ENCODE data around the gene CXCL1.

Gene CXCL1

DNA sequence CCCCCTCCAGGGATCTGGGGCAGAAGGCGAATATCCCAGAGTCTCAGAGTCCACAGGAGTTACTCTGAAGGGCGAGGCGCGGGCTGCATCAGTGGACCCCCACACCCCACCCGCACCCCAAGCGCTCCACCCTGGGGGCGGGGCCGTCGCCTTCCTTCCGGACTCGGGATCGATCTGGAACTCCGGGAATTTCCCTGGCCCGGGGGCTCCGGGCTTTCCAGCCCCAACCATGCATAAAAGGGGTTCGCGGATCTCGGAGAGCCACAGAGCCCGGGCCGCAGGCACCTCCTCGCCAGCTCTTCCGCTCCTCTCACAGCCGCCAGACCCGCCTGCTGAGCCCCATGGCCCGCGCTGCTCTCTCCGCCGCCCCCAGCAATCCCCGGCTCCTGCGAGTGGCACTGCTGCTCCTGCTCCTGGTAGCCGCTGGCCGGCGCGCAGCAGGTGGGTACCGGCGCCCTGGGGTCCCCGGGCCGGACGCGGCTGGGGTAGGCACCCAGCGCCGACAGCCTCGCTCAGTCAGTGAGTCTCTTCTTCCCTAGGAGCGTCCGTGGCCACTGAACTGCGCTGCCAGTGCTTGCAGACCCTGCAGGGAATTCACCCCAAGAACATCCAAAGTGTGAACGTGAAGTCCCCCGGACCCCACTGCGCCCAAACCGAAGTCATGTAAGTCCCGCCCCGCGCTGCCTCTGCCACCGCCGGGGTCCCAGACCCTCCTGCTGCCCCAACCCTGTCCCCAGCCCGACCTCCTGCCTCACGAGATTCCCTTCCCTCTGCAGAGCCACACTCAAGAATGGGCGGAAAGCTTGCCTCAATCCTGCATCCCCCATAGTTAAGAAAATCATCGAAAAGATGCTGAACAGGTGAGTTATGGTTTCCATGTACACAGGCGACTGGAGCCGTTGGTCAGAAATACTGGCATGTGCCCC, at the start of gene CXCL1:
Gene CXCL1 (plus strand): TSS at position 264 of the 926 bp plus-strand sequence. CDS start 78 bp downstream, at position 342.
- DNase-seq (ENCODE audit: low spot score), result no peak

DNA sequence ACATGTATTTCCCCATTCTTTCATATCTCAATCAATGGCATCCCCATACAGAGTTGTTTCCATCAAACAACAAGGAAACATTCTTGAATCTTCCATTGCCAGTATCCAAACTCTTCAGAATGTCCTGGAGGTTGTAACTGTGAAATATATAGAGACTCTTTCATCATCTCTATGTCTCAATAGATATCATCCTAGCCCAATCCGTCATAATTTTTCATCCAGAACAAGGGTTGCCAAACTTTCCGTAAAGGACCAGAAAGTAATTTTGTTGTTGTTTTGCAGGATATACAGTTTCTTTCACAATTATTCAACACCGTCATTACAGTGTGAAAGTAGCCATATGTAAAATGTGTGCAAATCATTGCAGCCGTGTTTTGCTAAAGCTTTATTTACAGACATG, 47.9 kb upstream of the CXCL1 start:
- no peak for DNase-seq (ENCODE audit: low spot score)

DNA sequence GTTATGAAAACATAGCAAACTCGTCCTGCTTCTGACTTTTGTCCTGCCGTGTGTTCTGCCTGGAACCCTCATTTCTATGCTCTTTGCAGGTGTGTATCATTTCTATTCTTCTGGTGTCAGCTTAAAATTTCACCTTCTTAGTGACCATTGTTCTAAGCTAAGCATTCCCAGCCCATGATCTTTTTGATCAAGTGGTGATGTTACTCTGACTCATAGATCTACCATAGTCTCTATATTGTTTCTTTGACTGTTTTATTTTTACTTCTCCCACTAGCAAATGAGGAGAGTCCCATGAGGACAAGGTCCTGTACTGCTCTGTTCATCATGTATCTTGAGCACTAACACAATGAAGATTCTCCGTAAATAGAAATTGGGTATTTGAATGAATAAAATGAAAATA, 46.8 kb upstream of the CXCL1 start:
- no peak for DNase-seq (ENCODE audit: low spot score)

DNA sequence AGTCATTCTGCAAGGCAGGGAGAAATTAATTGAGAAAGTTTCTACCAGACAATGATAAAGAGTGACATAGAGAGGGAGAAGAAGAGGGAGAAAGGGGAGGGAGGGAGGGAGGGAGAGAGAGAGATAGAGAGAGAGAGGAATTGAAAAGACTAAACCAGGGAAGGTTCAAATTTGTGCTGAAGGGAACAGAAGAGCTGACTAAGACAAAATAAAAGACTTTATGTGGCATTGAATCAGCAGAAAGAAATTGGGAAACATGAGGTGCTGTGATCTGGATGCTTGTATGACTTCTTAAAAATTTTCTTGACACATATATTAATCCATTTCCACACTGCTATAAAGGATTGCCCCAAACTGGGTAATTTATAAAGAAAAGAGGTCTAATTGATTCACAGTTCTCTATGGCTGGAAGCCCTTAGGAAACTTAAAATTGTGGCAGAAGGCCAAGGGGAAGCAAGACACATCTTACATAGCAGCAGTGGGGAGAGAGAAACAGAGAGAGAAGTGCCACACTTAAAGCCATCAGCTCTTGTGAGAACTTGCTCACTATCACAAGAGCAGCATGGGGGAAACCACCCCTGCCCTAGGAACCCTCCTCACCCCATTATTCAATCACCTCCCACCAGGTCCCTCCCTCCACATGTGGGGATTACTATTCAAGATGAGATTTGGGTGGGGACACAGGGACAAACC, 46.2 kb upstream of the CXCL1 start:
- no peak for DNase-seq (ENCODE audit: low spot score)

DNA sequence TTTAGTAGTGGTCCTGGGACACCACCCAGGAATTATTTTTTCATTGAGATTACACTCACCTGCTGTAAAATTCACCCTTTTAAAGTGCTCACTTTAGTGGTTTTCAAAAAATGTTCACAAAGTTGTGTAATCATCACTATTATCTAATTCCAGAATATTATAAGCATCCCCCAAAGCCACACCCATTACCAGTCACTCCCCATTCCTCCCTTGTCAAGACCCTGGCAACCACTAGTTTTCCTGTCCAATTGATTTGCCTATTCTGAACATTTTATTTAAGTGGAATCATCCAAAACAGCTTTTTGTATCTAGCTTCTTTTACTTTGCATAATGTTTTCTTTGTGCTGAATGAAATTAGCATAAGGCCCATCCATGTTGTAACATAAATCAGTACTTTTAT, 45.4 kb upstream of the CXCL1 start:
- DNase-seq (ENCODE audit: low spot score), result no peak

DNA sequence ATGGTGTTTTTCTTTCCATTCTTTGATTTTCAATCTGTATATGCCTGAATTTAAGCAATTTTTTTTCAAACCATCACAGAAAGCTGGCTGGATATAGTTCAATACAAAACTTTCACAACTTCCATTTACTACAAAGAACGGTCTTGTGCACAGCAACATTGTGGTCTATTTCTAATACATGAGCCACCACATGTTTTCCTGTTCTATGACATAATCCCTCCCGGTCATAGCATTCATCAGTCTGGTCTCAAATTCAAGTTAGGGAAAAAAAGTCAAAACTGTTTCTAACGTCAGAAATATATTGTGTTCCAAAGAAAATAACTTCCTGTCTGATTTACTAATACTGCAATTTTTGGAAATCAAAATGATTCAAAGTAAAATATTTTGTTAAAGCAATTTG, 40.2 kb upstream of the CXCL1 start:
- no peak for DNase-seq (ENCODE audit: low spot score)

DNA sequence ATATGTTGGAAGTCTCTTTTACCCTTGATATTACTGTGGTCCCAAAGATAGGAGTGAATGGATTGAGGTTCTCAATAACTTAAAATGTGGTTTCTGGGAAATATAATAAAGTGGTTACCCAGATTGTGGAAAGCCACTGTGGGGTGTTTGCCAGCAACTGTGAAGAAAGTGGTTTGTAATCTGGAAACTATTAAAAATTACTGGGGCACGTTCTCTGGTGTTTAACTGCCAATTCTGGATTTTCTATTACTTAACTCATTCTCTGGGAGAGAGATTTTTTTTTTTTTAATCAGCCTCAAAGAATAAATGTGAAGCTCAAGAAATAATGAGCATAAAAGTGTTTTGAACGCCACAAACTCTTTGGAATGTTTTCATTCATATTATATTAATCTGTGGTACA, 37.6 kb upstream of the CXCL1 start:
- no peak for DNase-seq (ENCODE audit: low spot score)

DNA sequence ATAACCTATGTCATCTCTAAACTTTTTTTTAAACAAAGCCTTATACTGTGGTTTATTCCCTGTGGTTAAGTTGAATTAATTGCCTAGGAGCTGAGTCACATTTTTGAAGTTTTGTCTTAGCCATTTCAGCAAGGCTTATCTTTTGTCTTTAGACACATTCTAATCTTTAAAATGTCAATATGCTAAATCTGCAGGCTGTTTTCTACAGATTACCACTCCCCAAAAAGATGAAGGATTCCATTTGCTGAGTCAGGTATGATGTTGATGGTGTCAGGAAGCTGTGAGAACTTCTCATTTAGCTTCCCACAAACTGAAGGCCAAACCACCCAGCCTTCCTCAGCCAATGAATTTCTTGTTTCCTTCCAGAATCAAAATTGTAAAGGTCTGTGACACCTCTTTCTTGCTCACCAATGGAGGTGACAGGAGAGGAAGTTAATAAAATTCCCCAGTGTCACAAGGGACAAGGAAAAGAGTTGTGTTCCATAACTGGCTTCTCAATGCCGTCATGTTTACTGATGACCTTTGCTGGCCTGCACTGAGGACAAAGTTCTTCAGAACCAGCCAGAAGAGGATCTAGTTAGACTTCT, 36.4 kb upstream of the CXCL1 start:
- DNase-seq (ENCODE audit: low spot score), result no peak

DNA sequence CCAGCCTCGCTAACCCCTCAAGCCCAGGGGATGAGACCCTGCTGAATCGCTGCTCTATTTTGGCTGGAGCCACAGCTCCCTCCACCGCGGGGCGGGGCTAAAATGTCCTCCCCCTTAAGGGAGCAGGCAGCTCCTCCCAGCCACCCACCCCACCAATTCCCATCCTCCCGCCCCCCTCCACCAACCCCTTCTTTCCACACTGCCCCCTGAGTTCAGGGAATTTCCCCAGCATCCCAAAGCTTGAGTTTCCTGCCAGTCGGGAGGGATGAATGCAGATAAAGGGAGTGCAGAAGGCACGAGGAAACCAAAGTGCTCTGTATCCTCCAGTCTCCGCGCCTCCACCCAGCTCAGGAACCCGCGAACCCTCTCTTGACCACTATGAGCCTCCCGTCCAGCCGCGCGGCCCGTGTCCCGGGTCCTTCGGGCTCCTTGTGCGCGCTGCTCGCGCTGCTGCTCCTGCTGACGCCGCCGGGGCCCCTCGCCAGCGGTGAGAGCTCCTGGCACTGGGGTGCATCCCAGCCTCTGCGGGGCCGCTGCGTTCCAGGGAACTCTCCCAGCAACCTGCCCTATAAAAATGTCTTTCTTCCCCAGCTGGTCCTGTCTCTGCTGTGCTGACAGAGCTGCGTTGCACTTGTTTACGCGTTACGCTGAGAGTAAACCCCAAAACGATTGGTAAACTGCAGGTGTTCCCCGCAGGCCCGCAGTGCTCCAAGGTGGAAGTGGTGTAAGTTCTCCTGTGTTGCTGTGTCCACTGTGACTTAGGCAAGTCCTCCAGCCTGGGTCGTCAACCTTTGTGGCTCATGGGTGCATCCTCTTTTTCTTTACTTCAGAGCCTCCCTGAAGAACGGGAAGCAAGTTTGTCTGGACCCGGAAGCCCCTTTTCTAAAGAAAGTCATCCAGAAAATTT, 32.6 kb upstream of the CXCL1 start, which contains the start of gene CXCL6:
Gene CXCL6 (plus strand): TSS at position 306 of the 907 bp plus-strand sequence. CDS start 73 bp downstream, at position 379.
- DNase-seq (ENCODE audit: low spot score), result no peak

DNA sequence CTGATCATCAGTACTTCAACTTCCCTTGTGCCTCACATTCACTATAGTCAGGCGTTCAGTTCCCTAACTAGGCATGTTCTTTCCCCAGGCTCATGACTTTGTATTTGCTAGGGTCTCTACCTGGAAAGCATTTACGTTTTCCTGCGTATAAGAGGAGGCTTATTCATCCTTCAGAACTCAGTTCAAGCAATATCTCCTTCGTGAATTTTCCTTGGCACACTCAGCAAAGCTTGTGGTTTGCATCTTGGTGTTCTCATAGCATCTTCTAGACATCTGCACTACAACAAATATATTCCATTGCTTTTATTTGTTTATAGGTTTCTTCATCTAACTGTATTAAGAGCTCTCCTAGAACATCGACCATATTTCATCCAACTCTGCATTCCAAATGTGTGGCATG, 30.1 kb upstream of the CXCL1 start:
- DNase-seq (ENCODE audit: low spot score), result no peak

DNA sequence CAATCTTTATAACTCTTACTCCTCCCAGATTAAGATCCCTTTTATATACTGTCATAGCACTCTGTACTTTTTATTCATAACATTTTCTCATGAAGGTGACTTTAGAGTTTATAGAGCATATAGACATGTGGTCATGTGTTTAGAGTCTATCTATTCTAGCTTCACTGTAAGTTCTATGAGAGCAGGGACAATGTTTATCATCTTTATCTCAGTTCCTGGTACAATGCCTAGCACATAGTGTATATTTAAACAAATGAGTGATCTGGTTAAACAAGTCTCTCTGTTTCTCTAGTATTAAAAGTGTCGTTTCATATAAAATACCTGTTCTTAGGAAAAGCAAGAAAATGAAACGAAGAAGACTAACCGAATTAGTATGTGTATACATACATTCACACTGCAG, 29.5 kb upstream of the CXCL1 start:
- no peak for DNase-seq (ENCODE audit: low spot score)

DNA sequence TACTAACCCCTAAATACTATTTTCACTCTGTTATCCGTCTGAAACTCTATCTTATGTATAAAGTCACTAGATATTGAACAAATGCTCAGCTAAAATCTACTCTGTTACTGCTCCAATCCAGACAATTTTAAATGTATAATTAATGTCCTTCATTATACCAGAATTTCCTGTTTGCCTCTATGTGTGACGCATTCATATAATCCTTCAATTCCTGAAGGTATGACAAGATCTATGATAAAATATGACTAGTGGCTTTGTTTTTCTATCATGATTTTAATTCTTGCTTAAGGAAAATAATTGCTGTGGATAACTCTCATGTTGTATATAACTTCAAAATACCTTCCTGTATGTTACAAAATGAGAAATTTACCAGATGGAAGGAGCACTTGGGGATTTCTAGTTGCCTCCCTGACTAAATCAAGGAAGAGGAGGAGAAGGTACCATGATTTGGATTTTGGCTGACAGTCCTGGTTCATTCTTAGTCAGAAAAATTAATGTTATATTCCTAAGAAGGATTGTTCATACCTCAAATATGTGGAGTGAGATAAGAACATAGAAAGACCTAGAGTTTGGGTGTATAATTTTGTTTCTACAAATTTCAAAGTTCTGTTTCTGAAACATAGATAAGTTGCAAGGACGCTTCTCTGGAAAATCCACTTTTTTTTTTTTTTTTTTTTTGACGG, 27.8 kb upstream of the CXCL1 start:
- DNase-seq (ENCODE audit: low spot score), result no peak

DNA sequence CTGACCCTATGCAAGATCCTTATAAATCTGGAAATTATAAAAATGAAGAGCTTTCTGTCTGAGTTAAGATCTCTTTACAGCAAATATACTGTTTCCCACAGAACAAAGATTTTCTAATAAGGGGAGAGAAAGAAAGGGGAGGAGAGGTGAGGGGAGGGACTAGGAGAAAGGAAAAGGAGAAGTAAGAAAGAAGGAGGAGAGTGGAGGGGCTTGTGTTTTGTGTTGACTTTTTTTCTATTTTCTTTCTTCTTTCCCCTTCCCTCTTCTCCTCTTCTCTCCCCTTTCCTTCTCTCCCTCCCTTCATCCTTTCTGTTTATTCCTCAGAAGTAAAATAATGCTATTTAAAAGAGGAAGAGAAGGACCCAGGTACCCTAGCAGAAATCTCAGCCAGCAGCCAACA, 26.5 kb upstream of the CXCL1 start:
- DNase-seq (ENCODE audit: low spot score), result no peak

DNA sequence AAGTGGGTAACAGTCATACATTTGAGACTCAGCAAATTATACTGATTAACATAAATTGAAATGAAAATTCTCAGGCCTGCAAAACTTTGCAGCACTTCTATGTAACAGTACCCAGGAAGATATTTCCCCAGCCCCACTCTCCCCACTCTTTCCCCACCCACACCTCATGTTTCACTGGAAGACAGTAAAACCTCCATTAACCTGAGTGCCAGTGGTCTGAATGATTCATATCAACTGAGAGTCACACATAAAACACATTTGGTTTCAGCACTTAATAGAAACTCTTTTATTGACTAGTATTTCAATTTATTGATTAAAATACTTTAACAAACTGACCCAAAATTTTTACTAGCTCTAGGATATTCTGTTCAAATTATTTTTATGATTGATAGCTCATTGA, 25.8 kb upstream of the CXCL1 start:
- no peak for DNase-seq (ENCODE audit: low spot score)

DNA sequence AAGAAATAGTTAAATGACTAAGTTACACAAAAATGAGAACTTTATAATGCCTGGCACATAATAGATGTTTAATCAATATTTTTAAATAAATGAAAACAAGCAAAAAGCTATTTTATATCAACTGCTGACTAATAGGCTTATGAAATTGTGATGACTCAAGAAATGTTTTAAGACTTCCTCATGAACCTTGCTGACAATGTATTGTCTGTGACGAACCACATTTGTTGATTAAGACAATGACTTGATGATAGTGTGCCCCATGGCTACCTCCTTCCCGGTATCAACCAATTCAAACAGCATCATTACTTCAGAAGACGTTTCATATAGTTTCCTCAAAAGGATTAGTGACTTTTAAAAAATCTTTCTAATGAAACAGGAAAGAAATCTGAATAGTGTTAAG, 24.8 kb upstream of the CXCL1 start:
- DNase-seq (ENCODE audit: low spot score), result no peak

DNA sequence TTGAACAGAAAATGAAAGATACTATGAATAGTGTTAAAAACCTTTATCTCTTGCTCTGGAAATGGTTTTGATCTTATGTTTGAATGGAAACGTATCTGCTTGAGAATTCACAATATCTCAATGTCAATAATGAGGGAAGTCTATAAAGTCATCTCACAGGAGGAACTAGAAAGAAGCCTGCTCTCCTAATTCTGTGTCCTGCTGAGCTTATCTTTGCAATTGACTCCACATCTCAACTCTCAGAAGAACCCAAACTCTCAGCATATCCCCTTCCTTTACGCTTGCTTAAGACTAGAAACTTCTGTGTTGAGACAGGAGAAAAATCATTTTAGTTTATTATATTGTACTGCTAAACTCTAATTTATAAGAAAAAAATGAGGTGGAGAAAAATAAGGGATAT, 24.4 kb upstream of the CXCL1 start:
- no peak for DNase-seq (ENCODE audit: low spot score)

DNA sequence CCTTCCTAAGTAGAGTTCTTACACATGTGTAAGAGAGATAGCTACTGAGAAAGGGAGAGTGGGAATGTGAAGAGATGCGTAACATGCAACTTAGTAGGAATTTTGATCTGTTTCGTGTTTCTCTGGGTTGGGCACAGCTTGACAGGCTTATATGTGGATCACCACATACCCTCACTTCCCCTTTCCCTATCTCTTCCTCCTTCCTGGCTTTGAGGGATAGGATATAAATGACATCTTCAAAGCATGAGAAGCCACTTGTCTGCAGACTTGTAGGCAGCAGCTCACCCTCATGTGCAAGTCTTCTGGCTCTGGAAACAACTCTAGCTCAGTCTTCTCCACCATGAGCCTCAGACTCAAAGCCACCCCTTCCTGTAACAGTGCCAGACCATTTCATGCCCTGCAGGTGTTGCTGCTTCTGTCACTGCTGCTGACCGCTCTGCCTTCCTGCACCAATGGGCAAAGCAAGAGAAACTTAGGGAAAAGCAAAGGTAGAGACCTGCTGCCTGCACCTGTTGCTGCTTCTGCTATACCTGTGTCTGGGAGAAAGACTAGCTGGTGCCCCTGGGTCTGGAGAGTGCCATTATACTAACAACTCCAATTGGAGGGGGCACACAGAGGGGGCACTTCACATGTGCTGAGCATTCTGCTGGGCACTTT, 21.5 kb upstream of the CXCL1 start:
- DNase-seq (ENCODE audit: low spot score), result no peak

DNA sequence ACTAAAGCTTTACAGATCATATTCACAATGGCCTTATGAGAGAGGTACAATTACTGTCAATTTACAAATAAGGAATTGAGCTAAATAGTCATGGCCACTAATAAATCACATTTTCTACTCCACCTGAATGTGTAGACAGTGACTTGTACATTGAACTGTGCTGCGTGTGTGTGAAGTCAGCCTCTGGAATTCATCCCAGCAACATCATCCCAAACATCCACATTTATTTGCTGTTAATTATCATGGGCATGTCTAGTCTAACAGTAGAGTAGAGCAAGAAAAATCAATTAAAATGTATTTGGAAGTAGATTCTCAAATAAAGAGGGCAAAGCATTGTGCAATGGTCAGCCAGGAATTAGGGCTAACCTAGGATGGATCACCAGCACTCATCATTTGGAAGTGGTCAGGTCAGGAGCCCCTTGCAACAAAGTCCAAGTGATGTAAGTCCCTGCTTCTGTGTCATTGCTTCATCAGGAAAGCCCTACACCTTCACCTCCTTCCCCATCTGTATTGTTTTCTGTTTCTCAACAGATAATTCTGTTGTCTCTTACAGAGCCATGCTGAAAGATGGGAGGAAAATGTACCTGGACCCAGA, 20.9 kb upstream of the CXCL1 start:
- no peak for DNase-seq (ENCODE audit: low spot score)

DNA sequence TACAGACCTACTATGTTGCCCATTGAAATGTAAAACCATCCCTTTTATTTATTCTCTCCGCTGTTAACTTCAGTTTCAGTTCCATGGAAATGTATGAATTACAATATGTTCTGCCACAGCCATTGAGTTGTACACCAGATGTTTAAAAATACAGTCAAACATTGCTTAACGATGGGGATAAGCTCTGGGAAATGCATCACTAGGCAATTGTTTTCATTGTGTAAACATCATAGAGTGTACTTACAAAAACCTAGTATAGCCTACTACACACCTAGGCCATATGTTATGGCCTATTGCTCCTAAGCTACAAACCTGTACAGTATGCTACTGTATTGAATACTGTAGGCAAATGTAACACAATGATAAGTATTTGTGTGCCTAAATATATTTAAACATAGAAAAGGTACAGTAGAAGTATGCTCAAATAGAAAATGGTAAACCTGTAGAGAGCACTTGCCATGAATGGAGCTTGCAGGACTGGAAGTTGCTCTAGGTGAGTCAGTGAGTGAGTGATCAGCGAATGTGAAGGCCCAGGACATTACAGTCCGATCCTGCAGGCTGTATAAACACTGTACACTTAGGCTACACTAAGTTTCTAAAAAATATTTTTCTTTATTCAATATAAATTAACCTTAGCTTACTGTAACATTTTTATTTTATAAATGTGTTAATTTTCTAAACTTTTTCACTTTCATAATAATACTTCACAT, 18.8 kb upstream of the CXCL1 start:
- DNase-seq (ENCODE audit: low spot score), result no peak

DNA sequence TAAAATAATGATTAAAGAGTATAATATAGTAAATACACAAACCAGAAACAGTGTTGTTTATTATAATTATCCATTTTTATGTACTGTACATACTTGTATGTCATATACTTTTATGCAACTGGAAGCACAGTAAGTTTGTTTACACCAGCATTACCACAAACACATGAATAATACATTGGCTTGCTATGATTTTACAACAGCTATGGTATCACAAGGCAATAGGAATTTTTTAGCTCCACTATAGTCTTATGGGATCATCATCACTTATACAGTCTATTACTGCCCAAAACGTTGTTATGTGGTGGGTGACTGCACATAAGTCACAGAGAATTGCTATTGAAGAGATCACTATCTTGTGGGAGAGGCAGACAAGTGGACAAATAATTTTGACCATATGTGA, 17.9 kb upstream of the CXCL1 start:
- DNase-seq (ENCODE audit: low spot score), result no peak
